Caco-2 (cell line): Measurements from ENCODE around the gene DYTN. TPM values are rescaled to one million over a fixed set of nuclear protein-coding genes. Genes with fewer than 3 reads are reported as not detected.

Experiments
- BruUV-seq: library from RNA; stranded (reverse); fragments of 400-500 nt; replicated peaks from 2 replicates; lab custom pipeline; 2021; lab: Mats Ljungman, UMichigan
- CTCF ChIA-PET: fragments of 300-600 bp; sonication (Branson Sonifier 250); formaldehyde crosslinking; loops from one replicate; lab custom pipeline; 2022; ENCODE audit warnings: antibody characterized with exemption; lab: Charles Lee
- POLR2A ChIA-PET: fragments of 300-600 bp; sonication (Branson Sonifier 250); formaldehyde crosslinking; loops from one replicate; lab custom pipeline; 2022; ENCODE audit warnings: antibody characterized with exemption; lab: Charles Lee
- DNase-seq, 2 experiments: peaks; one replicate each; pipeline versions ENCODE4 v3.0.0 to v3.0.0-alpha.2; 2020 to 2022
- H3K27me3 ChIP-seq: replicated peaks from 2 replicates; pipeline ENCODE4 v1.6.0; 2011; ENCODE audit warnings: low read length; ENCODE audit not compliant: control insufficient read depth, insufficient read depth
- H3K36me3 ChIP-seq: 2 replicates; pipeline ENCODE4 v1.5.1; 2011; ENCODE audit warnings: low read length; ENCODE audit not compliant: control insufficient read depth, insufficient read depth
- H3K4me1 ChIP-seq: fragments of 250-450 bp; sonication (Bioruptor Pico); 2 replicates; pipeline ENCODE4 v1.5.1; 2020; ENCODE audit warnings: mild to moderate bottlenecking
- H3K4me3 ChIP-seq: 2 replicates; pipeline ENCODE4 v1.5.1; 2011; ENCODE audit warnings: low read depth, mild to moderate bottlenecking, control low read depth, low read length
- H3K9me3 ChIP-seq: fragments of 250-450 bp; sonication (Bioruptor Pico); 2 replicates; pipeline ENCODE4 v1.5.1; 2020; ENCODE audit warnings: mild to moderate bottlenecking, moderate library complexity
- H3K27ac Mint-ChIP-seq: one replicate; pipeline ENCODE4 v1.8.0; 2022; ENCODE audit warnings: mixed read lengths; ENCODE audit not compliant: unreplicated experiment
- H3K27me3 Mint-ChIP-seq: one replicate; pipeline ENCODE4 v1.8.0; 2022; ENCODE audit warnings: mixed read lengths; ENCODE audit not compliant: insufficient read depth, unreplicated experiment
- H3K36me3 Mint-ChIP-seq: one replicate; pipeline ENCODE4 v1.8.0; 2022; ENCODE audit warnings: mild to moderate bottlenecking, mixed read lengths; ENCODE audit not compliant: insufficient read depth, unreplicated experiment
- H3K4me1 Mint-ChIP-seq: one replicate; pipeline ENCODE4 v1.8.0; 2022; ENCODE audit warnings: low read depth, mixed read lengths; ENCODE audit not compliant: unreplicated experiment
- H3K4me3 Mint-ChIP-seq: one replicate; pipeline ENCODE4 v1.8.0; 2022; ENCODE audit warnings: mild to moderate bottlenecking, moderate library complexity, mixed read lengths; ENCODE audit not compliant: unreplicated experiment
- H3K9me3 Mint-ChIP-seq: one replicate; pipeline ENCODE4 v1.8.0; 2022; ENCODE audit warnings: mixed read lengths; ENCODE audit not compliant: unreplicated experiment
- intact Hi-C: fragments of 100-400 bp; cut with micrococcal nuclease; formaldehyde crosslinking; loops from one replicate; pipeline ENCODE4 v1.10.0; 2022; ENCODE audit not compliant: unreplicated experiment
- total RNA-seq: library from RNA; stranded (reverse); gene quantifications from 2 replicates; pipeline ENCODE4 v1.2.3, GENCODE V29; 2022
- TF ChIP-seq, protein P1 (sequence below), 2 experiments: fragments of 200-600 bp in 1 of 2; IDR thresholded peaks; 1 replicate in 1 of 2; 2 replicates in 1 of 2; pipeline versions ENCODE4 v1.5.1 to v1.8.0; 2011 to 2022; ENCODE audit warnings: antibody characterized with exemption in 1 of 2, control low read depth in 1 of 2, inconsistent platforms in 1 of 2, low read depth in 1 of 2, low read length in 1 of 2, mild to moderate bottlenecking in 1 of 2, moderate library complexity in 1 of 2; ENCODE audit not compliant: insufficient read depth in 1 of 2, severe bottlenecking in 1 of 2, unreplicated experiment in 1 of 2

DYTN gene
- total RNA-seq, 1 experiment from 2014 or later = not detected

DNA sequence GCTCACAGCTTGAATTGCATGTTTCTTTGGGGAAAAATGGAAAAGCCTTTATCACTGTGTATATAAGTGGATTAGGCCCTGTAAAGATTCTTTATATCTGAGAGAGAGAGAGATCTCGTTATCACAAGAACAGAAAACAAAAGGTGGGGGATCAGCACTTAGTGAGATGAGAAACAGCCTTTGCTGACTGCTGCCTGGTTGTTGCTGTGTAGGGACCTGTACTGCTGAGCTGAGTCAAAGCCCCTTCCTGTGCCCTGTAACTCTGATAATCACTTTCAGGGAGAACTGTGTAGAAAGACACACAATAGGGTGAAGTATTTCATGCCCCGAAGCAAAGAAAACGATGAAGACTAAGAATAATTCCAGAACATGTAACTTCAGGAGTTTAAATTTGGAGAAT, 106.5 kb downstream of the DYTN start:
- H3K9me3 Mint-ChIP-seq = no peaks in the 10 kb centered on the region
- no peaks in the 10 kb centered on the region for H3K36me3 ChIP-seq
- H3K9me3 ChIP-seq = no peaks in the 10 kb centered on the region
- no peak for DNase-seq
- H3K27me3 ChIP-seq = no peaks in the 10 kb centered on the region
- TF ChIP-seq, protein P1, sequence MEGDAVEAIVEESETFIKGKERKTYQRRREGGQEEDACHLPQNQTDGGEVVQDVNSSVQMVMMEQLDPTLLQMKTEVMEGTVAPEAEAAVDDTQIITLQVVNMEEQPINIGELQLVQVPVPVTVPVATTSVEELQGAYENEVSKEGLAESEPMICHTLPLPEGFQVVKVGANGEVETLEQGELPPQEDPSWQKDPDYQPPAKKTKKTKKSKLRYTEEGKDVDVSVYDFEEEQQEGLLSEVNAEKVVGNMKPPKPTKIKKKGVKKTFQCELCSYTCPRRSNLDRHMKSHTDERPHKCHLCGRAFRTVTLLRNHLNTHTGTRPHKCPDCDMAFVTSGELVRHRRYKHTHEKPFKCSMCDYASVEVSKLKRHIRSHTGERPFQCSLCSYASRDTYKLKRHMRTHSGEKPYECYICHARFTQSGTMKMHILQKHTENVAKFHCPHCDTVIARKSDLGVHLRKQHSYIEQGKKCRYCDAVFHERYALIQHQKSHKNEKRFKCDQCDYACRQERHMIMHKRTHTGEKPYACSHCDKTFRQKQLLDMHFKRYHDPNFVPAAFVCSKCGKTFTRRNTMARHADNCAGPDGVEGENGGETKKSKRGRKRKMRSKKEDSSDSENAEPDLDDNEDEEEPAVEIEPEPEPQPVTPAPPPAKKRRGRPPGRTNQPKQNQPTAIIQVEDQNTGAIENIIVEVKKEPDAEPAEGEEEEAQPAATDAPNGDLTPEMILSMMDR (IDR thresholded peaks at IDR 0.05; ENCODE audit: insufficient read depth in 1 of 2, low read depth in 1 of 2, low read length in 1 of 2, severe bottlenecking in 1 of 2, unreplicated experiment in 1 of 2) = no peak
- H3K4me3 Mint-ChIP-seq = no peak overlapping the region
- no TSS peak for BruUV-seq
- intact Hi-C loops = no loop called here
- H3K27me3 Mint-ChIP-seq = no peaks in the 10 kb centered on the region
- ChIA-PET CTCF (no interaction called here), POLR2A (no interaction called here)
- no peak overlapping the region for H3K27ac Mint-ChIP-seq
- H3K4me1 ChIP-seq = 0 out of 2 replicates have a peak, but pooled peaks cover 9% of the 10 kb centered on the region
- no peaks in the 10 kb centered on the region for H3K36me3 Mint-ChIP-seq
- H3K4me3 ChIP-seq = no peak overlapping the region
- peaks cover 9% of the 10 kb centered on the region for H3K4me1 Mint-ChIP-seq

DNA sequence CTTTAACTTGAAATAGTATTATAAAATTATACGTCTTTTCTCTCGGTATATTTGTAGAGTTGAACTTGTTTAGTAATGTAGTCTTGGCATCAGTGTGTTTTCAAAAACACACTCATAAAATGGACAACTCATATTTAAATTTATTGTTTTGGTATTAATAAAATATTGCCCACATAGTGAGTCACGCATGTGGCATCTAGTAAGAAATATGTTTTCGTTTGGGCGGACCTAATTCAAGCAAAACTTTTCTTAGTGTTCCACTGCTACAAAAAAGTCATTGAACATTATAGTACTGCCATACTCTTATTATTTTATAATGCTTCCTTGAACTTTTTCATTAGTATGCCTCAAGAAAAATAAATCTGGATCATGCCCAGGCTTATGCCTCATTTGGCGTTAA, 107.0 kb downstream of the DYTN start:
- Histone ChIP-seq H3K4me3 (no peak overlapping the region), H3K4me1 (0 out of 2 replicates have a peak, but pooled peaks cover 9% of the 10 kb centered on the region), H3K27me3 (no peaks in the 10 kb centered on the region), H3K9me3 (no peaks in the 10 kb centered on the region), H3K36me3 (no peaks in the 10 kb centered on the region)
- Mint-ChIP-seq H3K4me1 (peaks cover 9% of the 10 kb centered on the region), H3K36me3 (no peaks in the 10 kb centered on the region), H3K9me3 (no peaks in the 10 kb centered on the region), H3K4me3 (no peak overlapping the region), H3K27me3 (no peaks in the 10 kb centered on the region), H3K27ac (no peak overlapping the region)
- ChIA-PET CTCF (no interaction called here), POLR2A (no interaction called here)
- no peak for DNase-seq
- TF ChIP-seq, protein P1 (IDR thresholded peaks at IDR 0.05; ENCODE audit: insufficient read depth in 1 of 2, low read depth in 1 of 2, low read length in 1 of 2, severe bottlenecking in 1 of 2, unreplicated experiment in 1 of 2) = no peak
- no TSS peak for BruUV-seq
- intact Hi-C loops = no loop called here

DNA sequence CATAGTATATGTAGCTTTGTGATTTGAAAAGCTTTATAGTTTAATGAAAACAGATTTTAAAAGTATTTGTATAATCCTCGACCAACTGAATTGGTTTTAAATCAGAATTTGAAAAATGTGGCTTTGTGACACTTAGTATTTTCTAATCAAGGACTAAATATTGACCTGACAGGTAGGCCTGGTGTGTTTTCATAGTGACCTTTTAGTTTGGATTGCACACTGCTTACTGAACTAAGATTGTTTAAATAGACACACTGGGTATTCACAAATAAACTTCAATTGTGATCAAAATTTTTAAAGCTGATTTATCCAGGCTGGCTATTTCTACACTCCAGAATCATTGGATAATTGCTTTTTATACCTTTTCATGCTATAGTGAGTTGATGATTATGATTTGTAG, 107.7 kb downstream of the DYTN start:
- Histone ChIP-seq H3K4me1 (0 out of 2 replicates have a peak, but pooled peaks cover 4% of the 10 kb centered on the region), H3K36me3 (no peaks in the 10 kb centered on the region), H3K27me3 (no peaks in the 10 kb centered on the region), H3K9me3 (no peaks in the 10 kb centered on the region), H3K4me3 (no peak overlapping the region)
- no peaks in the 10 kb centered on the region for H3K36me3 Mint-ChIP-seq
- no peaks in the 10 kb centered on the region for H3K27me3 Mint-ChIP-seq
- DNase-seq = no peak
- no peaks in the 10 kb centered on the region for H3K9me3 Mint-ChIP-seq
- H3K4me3 Mint-ChIP-seq = no peak overlapping the region
- intact Hi-C loops = no loop called here
- ChIA-PET POLR2A (no interaction called here), CTCF (no interaction called here)
- TF ChIP-seq, protein P1 (IDR thresholded peaks at IDR 0.05; ENCODE audit: insufficient read depth in 1 of 2, low read depth in 1 of 2, low read length in 1 of 2, severe bottlenecking in 1 of 2, unreplicated experiment in 1 of 2) = no peak
- BruUV-seq = no TSS peak
- H3K4me1 Mint-ChIP-seq = peaks cover 9% of the 10 kb centered on the region
- H3K27ac Mint-ChIP-seq = no peak overlapping the region
